Fibroblast of mammary gland (primary cell): Measurements from ENCODE around the gene PAGE1.

Experiments
- DNase-seq: peaks from one replicate; pipeline ENCODE4 v3.0.0-alpha.2; 2010; ENCODE audit warnings: low read depth
- H3K4me3 ChIP-seq: 2 replicates; pipeline ENCODE4 v1.5.1; 2011; ENCODE audit warnings: low read depth, mild to moderate bottlenecking, low read length, moderate library complexity; ENCODE audit not compliant: control insufficient read depth
- CTCF ChIP-seq: conservative IDR thresholded peaks from 2 replicates; pipeline ENCODE4 v1.5.1; 2011; ENCODE audit warnings: low read depth, low read length, inconsistent platforms; ENCODE audit not compliant: control insufficient read depth, insufficient read depth

PAGE1 gene

DNA sequence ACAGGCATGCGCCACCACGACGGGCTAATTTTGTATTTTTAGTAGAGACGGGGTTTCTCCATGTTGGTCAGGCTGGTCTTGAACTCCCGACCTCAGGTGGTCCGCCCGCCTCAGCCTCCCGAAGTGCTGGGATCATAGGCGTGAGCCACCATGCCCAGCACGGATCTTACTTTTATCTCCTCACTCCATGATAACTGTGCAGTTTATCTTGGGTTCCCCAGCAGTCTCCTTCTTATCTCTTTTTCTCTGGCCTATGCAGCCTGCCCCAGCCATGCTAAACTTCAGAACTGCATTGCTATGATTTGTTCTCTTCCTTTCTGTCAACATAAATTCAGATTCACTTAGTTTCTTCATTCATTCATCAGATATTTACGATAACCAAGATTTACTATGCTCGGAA is 22.4 kb downstream of the PAGE1 start:
- no peak for DNase-seq
- no peak for TF ChIP-seq CTCF
- H3K4me3 ChIP-seq = no peak overlapping the region

- TF ChIP-seq CTCF = no peak
Observed at GRCh38 chrX:49664824-49665223, 31.0 kb downstream of the PAGE1 start.

GRCh38 chrX:49661881-49662280 is 33.9 kb downstream of the PAGE1 start:
- no peak for TF ChIP-seq CTCF
- DNase-seq = no peak
- H3K4me3 ChIP-seq = no peak overlapping the region

More at GRCh38 chrX:49664824-49665223, 31.0 kb downstream of the PAGE1 start:
- DNase-seq = no peak
- no peak overlapping the region for H3K4me3 ChIP-seq

DNA sequence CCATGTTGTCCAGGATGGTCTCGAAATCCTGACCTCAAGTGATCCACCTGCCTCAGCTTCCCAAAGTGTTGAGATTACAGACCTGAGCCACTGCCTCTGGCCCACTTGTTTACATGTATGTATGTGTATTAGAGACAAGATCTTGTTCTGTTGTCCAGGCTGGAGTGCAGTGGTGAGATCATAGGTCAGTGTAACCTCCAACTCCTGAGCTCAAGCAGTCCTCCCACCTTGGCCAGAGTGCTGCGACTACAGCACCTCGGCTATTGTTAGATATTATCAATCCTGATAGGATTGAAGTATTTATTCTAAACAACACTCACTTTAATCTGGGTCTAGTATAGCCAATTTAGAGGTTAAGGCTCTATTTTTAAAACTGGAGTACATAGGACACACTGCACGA is 36.0 kb downstream of the PAGE1 start:
- no peak for TF ChIP-seq CTCF
- no peak for DNase-seq
- H3K4me3 ChIP-seq = no peak overlapping the region

- no peak for DNase-seq
- H3K4me3 ChIP-seq = no peak overlapping the region
- no peak for TF ChIP-seq CTCF
Observed at GRCh38 chrX:49656533-49656932, 39.3 kb downstream of the PAGE1 start.

DNA sequence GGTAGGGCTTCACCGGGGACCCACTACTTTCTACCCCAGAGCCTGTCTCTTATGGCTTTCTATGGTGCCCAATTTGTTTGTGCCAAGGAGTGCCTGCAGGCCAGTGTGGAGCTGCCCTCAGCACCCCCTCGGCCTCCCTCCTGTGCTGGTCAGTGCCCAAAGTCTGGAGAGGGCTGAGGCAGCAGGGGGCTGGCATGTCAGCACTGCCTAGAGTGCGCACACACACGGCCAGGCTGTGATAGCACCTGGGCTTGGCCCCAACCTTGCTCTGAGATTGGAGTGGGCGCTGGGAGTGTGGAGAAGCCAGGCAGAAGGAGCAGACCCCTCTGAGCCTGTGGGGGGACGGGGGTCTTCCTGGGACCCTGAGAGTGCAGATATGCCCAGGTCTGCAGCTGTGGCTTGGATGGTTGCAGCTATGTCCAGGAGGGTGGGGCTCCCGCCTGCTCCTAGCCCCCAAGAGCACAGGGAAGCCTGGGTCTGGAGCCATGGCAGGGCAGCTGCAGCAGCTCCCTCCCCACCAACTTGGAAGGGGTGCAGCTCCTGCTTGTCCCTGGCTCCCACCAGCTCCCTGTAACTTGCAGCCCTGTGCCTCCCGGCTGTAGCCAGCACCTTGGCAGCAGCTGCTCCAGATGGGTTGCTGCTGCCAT is 50.7 kb downstream of the PAGE1 start:
- DNase-seq = no peak
- H3K4me3 ChIP-seq = no peak overlapping the region
- no peak for TF ChIP-seq CTCF
